GM12875 (cell line): Measurements from ENCODE around the gene FKBP5.
"Not testable (repeated sequence)": the region's sequence is repeated elsewhere in the genome, so short reads cannot be mapped to it uniquely, and the experiment has no call there.

ENCODE experiments used
- H3K4me3 ChIP-seq: one replicate; pipeline ENCODE4 v1.5.1; 2011; ENCODE audit warnings: low read depth, low read length, control low read depth
- CTCF ChIP-seq: IDR thresholded peaks from 2 replicates; pipeline ENCODE4 v1.5.1; 2011; ENCODE audit warnings: low read depth, mild to moderate bottlenecking, control low read depth, inconsistent platforms, low read length, moderate library complexity, borderline replicate concordance; ENCODE audit not compliant: insufficient read depth

Gene FKBP5

GRCh38 chr6:35675871-35676459 lies 12.8 kb downstream of the FKBP5 start:
- no peak overlapping the region for H3K4me3 ChIP-seq
- no peak for TF ChIP-seq CTCF

- TF ChIP-seq CTCF = no peak
- H3K4me3 ChIP-seq = no peak overlapping the region
These were observed 14.1 kb downstream of the FKBP5 start for GRCh38 chr6:35674594-35674993.

- H3K4me3 ChIP-seq = no peak overlapping the region
- TF ChIP-seq CTCF = no peak
These were observed 15.0 kb downstream of the FKBP5 start for GRCh38 chr6:35673755-35674154.

- H3K4me3 ChIP-seq = not testable (repeated sequence)
These were observed 15.4 kb downstream of the FKBP5 start for GRCh38 chr6:35673284-35673666.

GRCh38 chr6:35670453-35670852 lies 18.3 kb downstream of the FKBP5 start:
- H3K4me3 ChIP-seq = not testable (repeated sequence)

GRCh38 chr6:35669451-35670045 lies 19.2 kb downstream of the FKBP5 start:
- H3K4me3 ChIP-seq = no peak overlapping the region
- TF ChIP-seq CTCF = no peak

GRCh38 chr6:35668744-35669450 lies 19.8 kb downstream of the FKBP5 start:
- no peak for TF ChIP-seq CTCF
- no peak overlapping the region for H3K4me3 ChIP-seq

- H3K4me3 ChIP-seq = no peak overlapping the region
- TF ChIP-seq CTCF = no peak
These were observed 20.6 kb downstream of the FKBP5 start for GRCh38 chr6:35668096-35668495.
